ENCODE data around the gene PPP2R2B. TPM values are rescaled to one million over a fixed set of nuclear protein-coding genes. Genes with fewer than 3 reads are reported as not detected.

The PPP2R2B gene
- total RNA-seq, 1 experiment from 2014 or later: not detected

DNA sequence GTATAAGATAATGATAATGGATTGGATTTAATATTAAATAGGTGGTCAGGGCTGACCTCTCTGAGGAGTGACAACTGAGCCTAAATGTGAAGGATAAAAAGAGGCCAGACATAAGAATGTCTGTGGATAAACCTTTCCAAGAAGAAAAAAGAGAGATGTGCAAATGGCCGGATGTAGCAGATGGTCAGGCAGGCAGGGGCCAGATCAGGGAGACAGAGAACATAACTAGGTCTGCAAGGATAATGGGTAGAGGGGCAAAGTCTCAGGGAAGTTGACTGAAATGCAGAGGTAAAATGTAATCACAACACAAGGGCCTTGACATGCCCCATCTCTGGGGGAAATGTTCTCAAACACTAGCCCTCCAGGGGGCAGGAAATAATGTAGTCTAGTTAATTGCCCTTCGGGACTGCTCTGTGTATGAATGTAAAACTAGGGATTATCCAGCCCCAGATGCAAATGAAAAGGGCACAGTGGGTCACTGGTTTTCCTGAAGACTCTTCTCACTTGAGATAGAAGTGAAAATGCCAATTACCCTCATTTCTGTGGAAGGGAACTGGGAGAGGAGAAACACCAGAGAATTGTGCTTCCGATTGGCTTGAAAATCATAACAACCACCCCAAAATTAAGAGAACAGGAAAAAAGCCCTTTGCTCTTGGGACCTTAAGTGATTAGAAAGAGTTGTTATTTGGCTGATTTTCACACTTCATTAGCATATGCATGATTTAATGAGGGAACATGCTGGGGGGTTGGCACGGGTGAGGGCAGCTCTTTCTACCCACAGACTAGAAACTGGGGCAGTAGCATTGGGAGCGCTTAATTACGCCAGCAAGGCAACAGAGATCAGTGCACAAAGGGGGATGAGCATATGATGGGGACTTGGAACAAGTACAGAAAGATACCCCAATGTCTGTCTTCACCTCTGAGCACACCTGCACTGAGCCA is 88.6 kb downstream of the PPP2R2B start:
- H3K4me1 ChIP-seq (ENCODE audit: insufficient read depth, low read length): peaks cover 15% of the 10 kb centered on the region
- no peaks in the 10 kb centered on the region for H3K27me3 ChIP-seq (ENCODE audit: low read length)
- H3K36me3 ChIP-seq (ENCODE audit: low read depth, low read length): no peaks in the 10 kb centered on the region
- no peaks in the 10 kb centered on the region for H3F3A ChIP-seq (ENCODE audit: low read length, unreplicated experiment)
- H3K4me2 ChIP-seq (ENCODE audit: low read length): no peak overlapping the region
- H3K79me2 ChIP-seq (ENCODE audit: low read length): no peaks in the 10 kb centered on the region
- ChIA-PET CTCF (no interaction called here), POLR2A (ENCODE audit: unreplicated experiment) (no interaction called here)
- intact Hi-C loops (cut with micrococcal nuclease): no loop called here
- H4K20me1 ChIP-seq (ENCODE audit: low read length): no peaks in the 10 kb centered on the region
- DNase-seq (no peak), ATAC-seq (no peak)
- no TSS peak for BruUV-seq (replicated peaks)
- H3K9ac ChIP-seq (ENCODE audit: low read length): no peak overlapping the region
- TF ChIP-seq, protein P1, sequence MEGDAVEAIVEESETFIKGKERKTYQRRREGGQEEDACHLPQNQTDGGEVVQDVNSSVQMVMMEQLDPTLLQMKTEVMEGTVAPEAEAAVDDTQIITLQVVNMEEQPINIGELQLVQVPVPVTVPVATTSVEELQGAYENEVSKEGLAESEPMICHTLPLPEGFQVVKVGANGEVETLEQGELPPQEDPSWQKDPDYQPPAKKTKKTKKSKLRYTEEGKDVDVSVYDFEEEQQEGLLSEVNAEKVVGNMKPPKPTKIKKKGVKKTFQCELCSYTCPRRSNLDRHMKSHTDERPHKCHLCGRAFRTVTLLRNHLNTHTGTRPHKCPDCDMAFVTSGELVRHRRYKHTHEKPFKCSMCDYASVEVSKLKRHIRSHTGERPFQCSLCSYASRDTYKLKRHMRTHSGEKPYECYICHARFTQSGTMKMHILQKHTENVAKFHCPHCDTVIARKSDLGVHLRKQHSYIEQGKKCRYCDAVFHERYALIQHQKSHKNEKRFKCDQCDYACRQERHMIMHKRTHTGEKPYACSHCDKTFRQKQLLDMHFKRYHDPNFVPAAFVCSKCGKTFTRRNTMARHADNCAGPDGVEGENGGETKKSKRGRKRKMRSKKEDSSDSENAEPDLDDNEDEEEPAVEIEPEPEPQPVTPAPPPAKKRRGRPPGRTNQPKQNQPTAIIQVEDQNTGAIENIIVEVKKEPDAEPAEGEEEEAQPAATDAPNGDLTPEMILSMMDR (conservative IDR thresholded peaks at IDR 0.05; ENCODE audit: low read depth, low read length): no peak
- no peak for TF ChIP-seq EZH2phosphoT487 (IDR thresholded peaks at IDR 0.05; ENCODE audit: borderline replicate concordance, low read length)
- no peak overlapping the region for H2AFZ ChIP-seq (ENCODE audit: low read length)
- H3K9me3 ChIP-seq (ENCODE audit: low read length): no peaks in the 10 kb centered on the region
- no peak overlapping the region for H3K27ac ChIP-seq (ENCODE audit: low read length)
- no peak overlapping the region for H3K4me3 ChIP-seq (ENCODE audit: low read length)
- no peaks in the 10 kb centered on the region for H3K9me2 ChIP-seq (replicated peaks; ENCODE audit: low read length)

DNA sequence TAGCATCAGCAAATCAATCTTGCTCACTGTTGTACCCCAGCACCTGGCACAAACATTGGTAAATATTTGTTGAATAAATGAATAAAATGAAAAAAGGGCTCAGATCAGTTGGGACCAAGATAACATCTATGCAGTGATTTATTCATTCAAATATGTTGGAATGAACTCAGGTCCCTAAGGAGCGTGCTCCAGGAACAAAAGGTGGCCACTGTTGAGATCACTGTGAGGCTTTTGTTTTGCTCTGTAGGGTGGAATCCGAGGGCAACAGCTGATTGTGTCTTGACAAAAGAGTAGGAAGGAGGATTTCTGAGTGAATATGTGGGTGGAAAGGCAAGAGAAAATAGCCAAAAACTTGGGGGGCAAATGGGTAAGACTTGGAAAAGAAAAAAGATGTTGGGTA is 89.7 kb downstream of the PPP2R2B start:
- CTCF ChIA-PET: no interaction called here
- no peak for ATAC-seq

DNA sequence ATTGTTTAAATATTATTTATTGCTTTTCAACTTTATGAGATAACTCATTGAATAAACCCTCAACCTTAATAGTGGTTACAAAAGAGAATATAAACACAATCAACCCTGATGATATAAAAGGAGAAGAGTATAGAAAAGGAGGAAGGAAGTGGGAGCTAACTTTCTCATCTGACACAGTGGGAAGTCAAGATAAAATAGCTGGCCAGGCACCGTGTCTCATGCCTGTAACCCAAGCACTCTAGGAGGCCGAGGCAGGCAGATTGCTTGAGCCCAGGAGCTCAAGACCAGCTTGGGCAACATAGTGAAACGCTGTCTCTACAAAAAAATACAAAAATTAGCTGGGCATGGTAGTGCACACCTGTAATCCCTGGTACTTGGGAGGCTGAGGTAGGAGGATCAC is 93.5 kb downstream of the PPP2R2B start:
- ATAC-seq (no peak), DNase-seq (no peak)
- TF ChIP-seq EZH2phosphoT487 (IDR thresholded peaks at IDR 0.05; ENCODE audit: borderline replicate concordance, low read length): no peak
- TF ChIP-seq, protein P1 (conservative IDR thresholded peaks at IDR 0.05; ENCODE audit: low read depth, low read length): no peak
- TF ChIP-seq EZH2 (IDR thresholded peaks at IDR 0.05; ENCODE audit: low read length, unreplicated experiment): no peak
- CTCF ChIA-PET: no interaction called here
- H4K20me1 ChIP-seq (ENCODE audit: low read length): no peaks in the 10 kb centered on the region
- H3K4me3 ChIP-seq (ENCODE audit: low read length): no peak overlapping the region
- no peak overlapping the region for H2AFZ ChIP-seq (ENCODE audit: low read length)
- no peaks in the 10 kb centered on the region for H3K4me1 ChIP-seq (ENCODE audit: insufficient read depth, low read length)
- no peak overlapping the region for H3K4me2 ChIP-seq (ENCODE audit: low read length)
- no peaks in the 10 kb centered on the region for H3K79me2 ChIP-seq (ENCODE audit: low read length)
- no peak overlapping the region for H3K9ac ChIP-seq (ENCODE audit: low read length)
- H3K9me3 ChIP-seq (ENCODE audit: low read length): no peaks in the 10 kb centered on the region
- H3K9me2 ChIP-seq (replicated peaks; ENCODE audit: low read length): no peaks in the 10 kb centered on the region
- no peaks in the 10 kb centered on the region for H3F3A ChIP-seq (ENCODE audit: low read length, unreplicated experiment)
- POLR2A ChIA-PET (ENCODE audit: unreplicated experiment): no interaction called here
- intact Hi-C loops (cut with micrococcal nuclease): no loop called here
- no peak overlapping the region for H3K27ac ChIP-seq (ENCODE audit: low read length)
- peaks cover 14% of the 10 kb centered on the region; the same call in 1 of the 2 replicates for H3K27me3 ChIP-seq (ENCODE audit: low read length)
- no TSS peak for BruUV-seq (replicated peaks)
- no peaks in the 10 kb centered on the region for H3K36me3 ChIP-seq (ENCODE audit: low read depth, low read length)

More for the DNA sequence above, 89.7 kb downstream of the PPP2R2B start:
- TF ChIP-seq, protein P1 (conservative IDR thresholded peaks at IDR 0.05; ENCODE audit: low read depth, low read length): no peak
- TF ChIP-seq EZH2 (IDR thresholded peaks at IDR 0.05; ENCODE audit: low read length, unreplicated experiment): no peak
- TF ChIP-seq EZH2phosphoT487 (IDR thresholded peaks at IDR 0.05; ENCODE audit: borderline replicate concordance, low read length): no peak
- Histone ChIP-seq H3K36me3 (ENCODE audit: low read depth, low read length) (no peaks in the 10 kb centered on the region), H3K27me3 (ENCODE audit: low read length) (0 out of 2 replicates have a peak, but pooled peaks cover 3% of the 10 kb centered on the region), H3K4me2 (ENCODE audit: low read length) (no peak overlapping the region), H3K9me3 (ENCODE audit: low read length) (no peaks in the 10 kb centered on the region), H2AFZ (ENCODE audit: low read length) (no peak overlapping the region), H3K4me1 (ENCODE audit: insufficient read depth, low read length) (peaks cover 5% of the 10 kb centered on the region), H4K20me1 (ENCODE audit: low read length) (no peaks in the 10 kb centered on the region), H3F3A (ENCODE audit: low read length, unreplicated experiment) (no peaks in the 10 kb centered on the region), H3K27ac (ENCODE audit: low read length) (no peak overlapping the region), H3K79me2 (ENCODE audit: low read length) (no peaks in the 10 kb centered on the region), H3K9me2 (replicated peaks; ENCODE audit: low read length) (no peaks in the 10 kb centered on the region), H3K4me3 (ENCODE audit: low read length) (no peak overlapping the region), H3K9ac (ENCODE audit: low read length) (no peak overlapping the region)
- DNase-seq: no peak
- POLR2A ChIA-PET (ENCODE audit: unreplicated experiment): no interaction called here
- intact Hi-C loops (cut with micrococcal nuclease): no loop called here
- BruUV-seq (replicated peaks): no TSS peak

Data from PC-3 (cell line).